Left ventricle myocardium inferior (tissue), 1 donor: ENCODE results near the gene HMOX1. TPM values are rescaled to one million over a fixed set of nuclear protein-coding genes. Genes with fewer than 3 reads are reported as not detected.

Experiments used
- DNase-seq: peaks from one replicate; pipeline ENCODE4 v3.0.0-alpha.2; 2020
- H3K27ac ChIP-seq: fragments of 200-600 bp; replicated peaks from 2 replicates; pipeline ENCODE4 v1.8.0; 2021
- H3K27me3 ChIP-seq: fragments of 200-600 bp; 2 replicates; pipeline ENCODE4 v1.8.0; 2021; ENCODE audit warnings: low read depth
- H3K36me3 ChIP-seq: fragments of 200-600 bp; 2 replicates; pipeline ENCODE4 v1.8.0; 2021
- H3K4me1 ChIP-seq: fragments of 200-600 bp; 2 replicates; pipeline ENCODE4 v1.8.0; 2021
- H3K4me3 ChIP-seq: fragments of 200-600 bp; 2 replicates; pipeline ENCODE4 v1.8.0; 2021; ENCODE audit warnings: mild to moderate bottlenecking, moderate library complexity
- H3K9me3 ChIP-seq: fragments of 200-600 bp; replicated peaks from 2 replicates; pipeline ENCODE4 v1.8.0; 2021
- CTCF ChIP-seq: fragments of 200-600 bp; IDR thresholded peaks from 2 replicates; pipeline ENCODE4 v1.8.0; 2021; ENCODE audit warnings: antibody characterized with exemption, mild to moderate bottlenecking, borderline replicate concordance
- intact Hi-C: fragments of 100-400 bp; cut with micrococcal nuclease; formaldehyde crosslinking; loops from one replicate; pipeline ENCODE4 v1.11.0; 2022
- total RNA-seq: library from RNA; stranded (reverse); fragmentation: NEBNext Ultra II Directional; extraction: Animal tissue kit (Norgen Biotek cat#: 25700); gene quantifications from one replicate; pipeline ENCODE4 v1.2.1, GENCODE V29; 2021
- donor health status: DM: no; HTN: yes; CAD: no; lungs with severe emphysema.

The HMOX1 gene
- total RNA-seq, 1 donor from 2014 or later = 4.8 TPM

- intact Hi-C loops = loop anchor here (10.0 kb wide), 1 partner anchor 47 kb away; no protein-coding TSS in a partner anchor
- H3K4me3 ChIP-seq = no peak overlapping the region
- peaks cover 38% of the 10 kb centered on the region for H3K36me3 ChIP-seq
- no peak for DNase-seq
- peaks cover 16% of the 10 kb centered on the region for H3K4me1 ChIP-seq
- H3K27ac ChIP-seq = no peak overlapping the region
- TF ChIP-seq CTCF = no peak
- H3K27me3 ChIP-seq = no peaks in the 10 kb centered on the region
- H3K9me3 ChIP-seq = no peaks in the 10 kb centered on the region
These were observed 21.0 kb downstream of the HMOX1 start for GRCh38 chr22:35401863-35402262.

DNA sequence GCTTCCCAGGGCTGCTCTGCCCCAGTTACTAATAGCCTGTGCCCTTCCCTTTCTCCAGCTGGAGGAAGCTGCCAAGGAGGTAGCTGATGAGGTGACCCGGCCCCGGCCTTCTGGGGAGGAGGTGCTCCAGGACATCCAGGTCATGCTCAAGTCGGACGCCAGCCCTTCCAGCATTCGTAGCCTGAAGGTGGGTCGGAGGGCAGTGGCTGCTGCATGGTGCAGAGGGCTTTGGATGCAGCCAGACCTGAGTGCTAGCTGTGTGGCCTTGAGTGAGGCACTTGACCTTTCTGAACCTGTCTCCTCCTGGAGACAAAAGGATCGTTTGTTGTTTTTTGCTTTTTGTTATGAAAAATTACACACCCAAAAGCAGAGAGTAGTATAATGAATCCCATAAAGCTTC lies 22.5 kb downstream of the HMOX1 start:
- intact Hi-C loops = loop anchor here (10.0 kb wide), 1 partner anchor 49 kb away; no protein-coding TSS in a partner anchor
- no peaks in the 10 kb centered on the region for H3K9me3 ChIP-seq
- no peaks in the 10 kb centered on the region for H3K27me3 ChIP-seq
- no peak overlapping the region for H3K4me3 ChIP-seq
- no peak for TF ChIP-seq CTCF
- H3K36me3 ChIP-seq = peaks cover 53% of the 10 kb centered on the region
- H3K27ac ChIP-seq = no peak overlapping the region
- no peak for DNase-seq
- H3K4me1 ChIP-seq = peaks cover 16% of the 10 kb centered on the region

DNA sequence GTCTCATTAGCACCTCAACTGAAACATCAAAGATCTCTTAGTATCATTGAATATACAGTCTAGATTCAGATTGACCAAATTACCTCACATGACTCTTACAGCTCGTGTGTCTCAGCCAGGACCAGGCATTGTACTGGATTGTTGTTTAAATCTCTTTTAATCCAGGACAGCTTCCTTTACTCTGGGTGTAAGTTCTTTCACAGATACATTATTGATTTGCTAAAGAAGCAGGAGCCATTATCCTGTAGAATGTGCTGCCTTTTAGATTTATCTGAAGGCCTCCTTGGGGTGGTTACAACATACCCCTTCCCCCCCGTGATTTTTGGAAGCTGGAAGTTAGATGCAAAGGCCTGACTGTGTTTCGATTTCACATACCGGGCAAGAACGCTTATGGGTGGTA lies 23.3 kb downstream of the HMOX1 start:
- intact Hi-C loops = loop anchor here (10.0 kb wide), 1 partner anchor 49 kb away; no protein-coding TSS in a partner anchor
- DNase-seq = no peak
- Histone ChIP-seq H3K4me3 (no peak overlapping the region), H3K4me1 (peaks cover 16% of the 10 kb centered on the region), H3K36me3 (peaks cover 61% of the 10 kb centered on the region), H3K27ac (no peak overlapping the region), H3K9me3 (no peaks in the 10 kb centered on the region), H3K27me3 (no peaks in the 10 kb centered on the region)
- TF ChIP-seq CTCF = no peak

DNA sequence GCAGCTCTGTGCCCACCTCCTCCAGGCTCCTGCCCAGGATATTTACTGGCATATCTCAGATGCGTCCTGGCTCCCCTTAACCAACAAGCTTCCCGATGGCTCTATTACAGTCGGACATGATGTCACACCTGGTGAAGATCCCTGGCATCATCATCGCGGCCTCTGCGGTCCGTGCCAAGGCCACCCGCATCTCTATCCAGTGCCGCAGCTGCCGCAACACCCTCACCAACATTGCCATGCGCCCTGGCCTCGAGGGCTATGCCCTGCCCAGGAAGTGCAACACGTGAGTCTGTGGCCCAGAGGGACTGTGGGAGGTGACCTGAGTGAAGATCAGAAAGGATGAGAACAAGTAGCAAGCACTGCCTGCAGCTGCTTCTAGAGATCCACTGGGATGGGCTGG lies 25.5 kb downstream of the HMOX1 start:
- Histone ChIP-seq H3K4me3 (no peak overlapping the region), H3K4me1 (no peaks in the 10 kb centered on the region), H3K36me3 (peaks cover 84% of the 10 kb centered on the region), H3K9me3 (no peaks in the 10 kb centered on the region), H3K27me3 (no peaks in the 10 kb centered on the region), H3K27ac (no peak overlapping the region)
- no peak for TF ChIP-seq CTCF
- DNase-seq = no peak
- intact Hi-C loops = loop anchor here (10.0 kb wide), 1 partner anchor 52 kb away; no protein-coding TSS in a partner anchor

- H3K27ac ChIP-seq = no peak overlapping the region
These were observed 26.5 kb downstream of the HMOX1 start for GRCh38 chr22:35407362-35407761.

More at GRCh38 chr22:35407362-35407761, 26.5 kb downstream of the HMOX1 start:
- Histone ChIP-seq H3K4me3 (no peak overlapping the region), H3K36me3 (peaks cover 93% of the 10 kb centered on the region), H3K9me3 (no peaks in the 10 kb centered on the region), H3K27me3 (no peaks in the 10 kb centered on the region), H3K4me1 (no peaks in the 10 kb centered on the region)
- no peak for DNase-seq
- intact Hi-C loops = loop anchor here (10.0 kb wide), 1 partner anchor 53 kb away; no protein-coding TSS in a partner anchor
- TF ChIP-seq CTCF = no peak
